GM21526 (cell line): ENCODE data around the gene TSHR.

Experiments
- ATAC-seq: cut with Tn5 transposase; IDR thresholded peaks from one replicate; pipeline ENCODE4 v1.9.1; 2021; ENCODE audit warnings: moderate library complexity; ENCODE audit not compliant: unreplicated experiment, low FRiP score

TSHR gene

DNA sequence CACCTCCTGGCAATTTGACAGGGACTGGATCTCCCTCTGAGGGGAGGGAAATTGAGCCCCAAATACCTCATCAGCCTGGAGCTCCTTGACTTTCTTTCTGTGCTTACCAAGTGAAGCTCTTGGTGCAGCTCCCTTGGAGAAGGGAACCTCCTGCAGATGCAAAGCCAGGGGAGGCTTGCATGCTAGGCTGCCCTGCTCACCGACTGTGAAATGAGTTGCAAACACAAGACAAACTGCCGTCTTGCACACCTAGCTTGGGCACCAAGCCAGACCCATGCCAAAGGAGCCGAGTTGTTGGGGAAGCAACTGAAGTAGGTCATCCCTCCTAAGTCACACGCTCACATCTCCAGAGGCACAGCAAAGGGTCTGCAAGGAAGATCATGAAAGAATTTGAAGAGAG lies 170.1 kb downstream of the TSHR start:
- no peak for ATAC-seq

DNA sequence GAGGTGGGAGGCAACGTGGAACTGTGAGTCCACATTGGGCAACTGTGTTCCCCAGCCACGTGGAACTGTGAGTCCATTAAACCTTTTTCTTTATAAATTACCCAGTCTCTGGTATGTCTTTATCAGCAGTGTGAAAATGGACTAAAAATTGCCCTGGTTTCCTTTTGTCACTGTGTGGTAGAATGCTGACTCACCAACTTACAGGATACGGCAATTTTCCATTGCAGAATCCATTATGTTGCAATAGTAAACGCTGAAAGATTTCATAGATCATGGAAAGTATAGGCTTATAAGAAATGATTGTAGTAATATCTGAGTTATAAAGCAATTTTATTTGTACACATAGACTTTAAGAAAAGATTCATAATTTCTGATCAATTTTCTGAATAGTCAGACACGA lies 172.4 kb downstream of the TSHR start:
- ATAC-seq: no peak

DNA sequence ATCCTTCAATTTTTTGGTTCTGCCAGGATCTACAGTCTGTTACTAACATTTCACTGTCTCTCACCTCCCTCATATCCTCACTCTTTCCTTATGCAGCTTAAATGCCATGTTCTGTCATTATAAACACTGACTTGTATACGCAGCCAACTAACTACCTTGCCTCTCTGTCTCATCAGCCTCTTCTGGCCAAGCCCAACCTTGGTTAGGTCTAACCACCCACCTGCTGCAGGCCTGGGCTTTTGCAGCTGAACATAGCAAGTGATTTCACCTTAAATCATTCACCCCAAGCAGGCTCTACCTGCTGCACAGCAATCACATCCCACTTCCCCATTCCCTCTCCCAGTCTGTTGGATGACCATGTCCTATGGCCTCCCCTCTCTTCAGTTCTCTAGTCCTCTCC lies 173.8 kb downstream of the TSHR start:
- ATAC-seq: no peak

DNA sequence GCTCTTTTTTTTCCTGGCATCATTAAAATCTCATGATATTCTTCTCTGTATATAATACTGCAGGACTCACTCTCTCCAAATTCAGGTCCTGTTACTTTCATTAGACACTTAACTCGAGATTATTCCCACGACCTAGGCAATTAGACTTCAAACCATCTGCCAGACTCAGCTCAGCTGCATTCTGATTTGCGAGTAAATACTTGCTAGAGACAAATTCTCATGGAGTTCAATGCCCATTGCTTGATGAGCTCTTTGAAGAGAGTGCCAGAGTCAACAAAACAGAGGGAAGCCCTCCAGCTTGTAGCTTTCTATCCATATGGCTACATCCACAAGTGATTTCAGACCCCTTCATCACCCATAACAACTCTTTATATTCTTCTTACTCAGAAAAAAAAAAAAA lies 177.0 kb downstream of the TSHR start:
- ATAC-seq: no peak

DNA sequence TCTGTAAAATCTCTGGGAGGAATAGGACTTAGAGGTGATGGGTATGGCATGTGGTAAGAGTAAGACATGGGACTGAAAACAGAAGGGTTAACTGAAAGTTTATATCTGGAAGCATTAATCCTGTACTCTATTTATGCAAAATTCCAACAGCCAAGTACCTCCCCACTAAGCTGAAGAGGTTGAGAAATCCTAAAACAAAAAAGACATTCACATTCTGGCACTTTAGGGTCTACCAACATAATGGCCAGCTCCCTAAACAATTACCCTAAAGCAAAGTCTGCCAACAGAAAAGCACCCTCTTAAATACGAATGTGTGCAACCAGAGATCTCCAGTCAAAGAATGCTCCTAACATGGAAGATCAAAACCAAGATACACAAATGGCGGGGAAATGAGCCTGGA lies 178.0 kb downstream of the TSHR start:
- ATAC-seq: no peak

DNA sequence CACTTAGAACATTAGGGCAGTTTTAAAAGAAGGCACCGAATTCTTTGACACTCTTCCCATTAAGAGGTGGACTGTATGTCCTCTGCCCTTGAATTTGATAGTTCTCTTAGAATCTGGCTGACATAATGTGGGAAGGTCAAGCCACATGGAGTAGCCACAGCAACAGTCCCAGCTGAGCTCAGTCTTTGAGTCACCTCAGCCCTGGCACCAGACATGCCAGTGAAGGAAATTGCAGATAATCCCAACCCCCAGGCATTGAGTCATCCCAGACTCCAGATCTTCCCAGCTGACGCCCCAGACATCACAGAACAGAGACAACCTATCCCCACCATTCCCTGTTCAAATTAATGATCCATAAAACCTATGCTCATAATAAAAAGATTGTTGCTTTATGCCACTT lies 181.9 kb downstream of the TSHR start:
- no peak for ATAC-seq

DNA sequence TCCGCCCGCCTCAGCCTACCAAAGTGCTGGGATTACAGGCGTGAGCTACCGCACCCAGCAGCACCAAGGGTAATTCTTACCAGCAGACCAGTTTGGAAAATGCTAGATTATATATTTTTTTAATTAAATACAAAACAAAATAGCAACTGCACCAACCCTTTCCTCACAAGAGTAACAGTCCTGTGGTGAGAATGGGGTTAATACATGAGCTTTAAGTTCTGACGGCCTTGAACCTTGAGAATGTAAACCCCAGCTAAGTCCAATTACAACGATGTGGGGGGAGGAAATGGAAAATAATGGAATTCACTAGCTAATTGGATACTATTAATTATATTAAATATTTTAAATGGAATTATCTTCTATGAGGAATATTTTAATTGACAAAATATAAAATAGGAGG lies 183.0 kb downstream of the TSHR start:
- ATAC-seq: no peak

DNA sequence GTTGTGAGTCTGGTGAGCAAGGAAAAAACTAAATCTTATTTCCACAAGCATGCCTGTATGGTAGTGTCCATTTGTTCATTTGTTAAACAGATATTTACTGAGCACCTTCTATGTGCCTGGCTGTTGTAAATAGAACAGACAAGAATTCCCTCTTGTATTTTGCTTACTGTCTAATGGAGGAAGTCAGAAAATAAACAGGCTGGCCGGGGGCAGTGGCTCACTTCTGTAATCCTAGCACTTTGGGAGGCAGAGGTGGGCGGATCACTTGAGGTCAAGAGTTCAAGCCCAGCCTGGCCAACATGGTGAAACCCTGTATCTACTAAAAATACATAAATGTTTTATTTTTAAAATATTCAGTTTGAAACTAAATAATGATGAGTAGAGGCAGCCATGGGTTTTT lies 186.0 kb downstream of the TSHR start:
- ATAC-seq: no peak

DNA sequence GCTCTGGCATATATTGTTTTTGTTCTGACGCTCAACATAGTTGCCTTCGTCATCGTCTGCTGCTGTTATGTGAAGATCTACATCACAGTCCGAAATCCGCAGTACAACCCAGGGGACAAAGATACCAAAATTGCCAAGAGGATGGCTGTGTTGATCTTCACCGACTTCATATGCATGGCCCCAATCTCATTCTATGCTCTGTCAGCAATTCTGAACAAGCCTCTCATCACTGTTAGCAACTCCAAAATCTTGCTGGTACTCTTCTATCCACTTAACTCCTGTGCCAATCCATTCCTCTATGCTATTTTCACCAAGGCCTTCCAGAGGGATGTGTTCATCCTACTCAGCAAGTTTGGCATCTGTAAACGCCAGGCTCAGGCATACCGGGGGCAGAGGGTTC lies 188.4 kb downstream of the TSHR start:
- no peak for ATAC-seq

DNA sequence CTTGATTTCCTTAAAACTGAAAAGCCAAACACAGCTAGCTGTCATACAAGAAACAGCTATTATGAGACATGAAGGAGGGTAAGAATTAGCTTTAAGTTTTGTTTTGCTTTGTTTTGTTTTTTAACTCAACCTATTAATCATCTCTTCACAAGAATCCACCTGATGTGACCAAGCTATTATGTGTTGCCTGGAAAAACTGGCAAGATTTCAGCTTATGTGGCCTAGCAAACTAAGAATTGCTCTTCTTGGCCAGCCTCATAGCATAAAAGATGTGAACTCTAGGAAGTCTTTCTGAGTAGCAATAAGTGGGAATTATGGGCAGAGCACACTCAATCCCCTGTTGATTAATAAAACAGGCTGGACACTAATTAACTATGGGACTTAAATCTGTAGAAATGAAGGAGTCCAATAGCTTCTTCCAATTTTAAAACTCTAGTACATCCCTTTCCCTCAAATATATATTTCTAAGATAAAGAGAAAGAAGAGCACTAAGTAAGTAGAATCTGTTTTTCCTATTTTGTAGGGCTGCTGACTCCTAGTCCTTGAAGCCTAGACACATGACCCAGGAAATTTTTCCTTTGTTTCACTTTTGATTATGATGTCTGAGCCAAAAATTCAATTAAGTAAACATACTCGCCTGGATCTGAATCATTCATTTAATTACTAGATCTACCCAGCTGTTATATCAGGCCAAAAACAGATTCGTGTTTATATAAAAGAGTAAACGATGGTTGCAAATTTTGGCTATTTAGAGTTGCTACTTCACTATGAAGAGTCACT lies 189.6 kb downstream of the TSHR start:
- ATAC-seq: no peak

DNA sequence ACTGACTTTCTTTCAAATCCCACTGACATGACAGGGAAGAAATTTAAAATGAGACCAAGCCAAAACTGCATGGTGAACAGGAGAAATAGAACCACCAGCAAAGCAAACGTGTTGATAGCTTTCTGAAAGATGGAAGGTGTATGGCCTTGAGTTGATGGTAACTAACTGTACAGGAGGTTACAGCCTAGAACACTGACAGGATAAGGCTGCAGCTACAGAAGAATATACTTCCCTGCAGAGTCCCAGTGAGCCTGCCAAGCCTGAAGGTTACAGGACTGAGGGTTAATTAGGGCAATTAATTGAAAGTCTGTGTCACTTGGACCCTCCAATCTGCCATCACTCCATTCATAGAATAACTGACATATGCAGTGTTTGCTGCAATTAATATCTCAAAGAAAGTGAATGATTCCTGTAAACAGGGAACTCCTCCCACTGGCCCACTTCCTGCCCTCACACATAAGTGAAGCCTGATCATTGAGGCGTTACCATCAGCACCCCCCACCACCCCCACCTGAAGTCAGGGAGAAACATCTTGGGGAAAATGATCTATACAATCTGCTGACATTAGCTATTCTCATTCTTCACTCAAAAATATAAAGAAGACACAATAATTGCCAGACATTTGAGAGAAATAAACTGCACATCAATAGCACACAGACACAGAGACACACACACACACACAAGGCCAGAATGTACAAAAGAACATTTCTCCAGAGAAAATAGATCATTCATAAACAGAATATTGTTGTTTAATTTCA lies 191.9 kb downstream of the TSHR start:
- no peak for ATAC-seq

DNA sequence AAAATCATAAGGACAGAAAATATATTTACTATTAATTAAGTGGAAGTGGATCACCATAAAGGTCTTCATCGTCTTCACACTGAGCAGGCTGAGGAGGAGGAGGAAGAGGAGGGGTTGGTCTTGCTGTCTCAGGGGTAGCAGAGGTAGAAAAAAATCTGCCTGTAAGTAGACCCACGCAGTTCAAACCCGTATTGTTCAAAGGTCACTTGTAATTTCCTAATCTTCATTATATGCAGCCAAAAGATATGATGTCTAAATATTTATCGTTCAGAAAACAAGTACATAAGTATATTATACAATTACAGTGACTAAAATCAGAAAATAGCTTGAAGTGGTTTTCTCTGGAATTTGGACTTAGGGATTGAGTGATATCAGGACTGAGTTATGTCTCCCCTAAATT lies 193.2 kb downstream of the TSHR start:
- no peak for ATAC-seq

DNA sequence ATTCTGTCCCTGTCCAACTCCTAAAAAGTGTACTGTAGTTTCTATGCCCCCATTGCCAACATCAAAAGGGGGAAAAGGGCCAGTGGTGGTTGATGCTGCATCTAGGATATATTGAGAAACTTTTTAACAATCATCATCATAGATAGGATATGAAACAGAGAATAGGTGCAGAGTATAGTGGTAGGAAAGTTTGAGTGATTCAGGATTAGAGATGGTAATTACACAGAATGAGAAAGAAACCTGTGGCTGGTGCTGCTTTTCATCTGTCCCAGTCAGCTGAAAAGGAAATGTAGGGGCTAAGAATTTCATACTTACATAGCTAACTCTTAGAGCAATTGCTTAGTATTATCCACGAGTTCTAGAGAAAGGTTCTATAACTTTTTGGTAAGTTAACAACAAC lies 197.8 kb downstream of the TSHR start:
- peak; percentile 55 for ATAC-seq

DNA sequence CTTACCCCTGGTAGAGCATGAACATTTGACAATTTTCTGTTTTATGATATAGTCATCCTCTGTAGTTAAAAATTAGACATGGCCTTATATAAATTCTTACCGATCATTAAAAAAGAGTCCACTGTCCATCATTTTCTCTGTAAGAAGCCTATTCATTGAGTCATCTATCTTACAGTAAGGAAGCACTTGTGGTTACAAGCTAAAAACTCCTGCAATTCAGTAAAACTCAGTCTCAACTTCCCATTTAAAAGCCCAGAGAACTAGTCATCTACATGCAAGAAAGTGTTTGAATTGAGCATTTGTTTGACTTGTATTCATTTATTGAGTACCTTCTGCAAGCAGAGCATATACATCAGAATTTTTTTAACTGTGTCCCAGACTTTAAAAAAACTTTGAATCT lies 202.0 kb downstream of the TSHR start:
- ATAC-seq: no peak

DNA sequence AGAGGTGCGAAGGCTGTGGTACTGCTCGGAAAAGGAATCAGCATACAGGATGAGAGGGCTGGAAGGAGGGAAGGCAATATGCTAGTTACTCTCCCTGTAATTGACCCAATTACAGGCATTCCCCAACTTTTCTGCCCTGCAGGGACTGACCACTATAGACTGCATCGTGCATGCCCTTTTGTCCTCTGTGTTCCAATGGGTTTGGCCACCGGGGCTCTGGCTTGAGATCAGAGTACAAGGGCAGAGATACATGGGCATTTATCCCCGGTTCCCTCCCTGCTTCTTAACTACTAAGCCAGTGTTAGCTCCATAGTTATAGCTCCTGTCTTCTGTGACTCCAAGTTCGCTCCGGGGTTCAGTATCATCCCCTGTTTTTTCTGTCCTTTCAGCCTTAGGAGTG lies 205.7 kb downstream of the TSHR start:
- no peak for ATAC-seq

DNA sequence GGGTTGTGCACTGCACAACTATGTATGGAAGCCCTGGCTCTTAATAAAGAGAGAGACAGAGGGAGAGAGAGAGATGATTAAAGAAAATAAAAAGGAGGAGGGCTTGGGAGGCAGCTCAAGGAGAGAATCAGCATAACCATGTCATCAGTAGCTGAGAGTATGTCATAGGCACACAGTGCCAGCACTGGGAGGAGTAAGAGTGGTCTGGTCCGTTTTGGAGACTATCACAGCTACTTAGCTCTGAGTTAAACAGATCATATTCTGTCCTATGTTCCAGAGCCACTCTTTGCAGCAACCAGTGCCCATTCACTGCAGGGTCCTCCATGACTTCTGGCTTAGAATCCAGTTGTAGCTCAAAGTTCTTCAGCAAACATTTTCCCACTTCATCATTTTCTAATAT lies 206.3 kb downstream of the TSHR start:
- no peak for ATAC-seq

DNA sequence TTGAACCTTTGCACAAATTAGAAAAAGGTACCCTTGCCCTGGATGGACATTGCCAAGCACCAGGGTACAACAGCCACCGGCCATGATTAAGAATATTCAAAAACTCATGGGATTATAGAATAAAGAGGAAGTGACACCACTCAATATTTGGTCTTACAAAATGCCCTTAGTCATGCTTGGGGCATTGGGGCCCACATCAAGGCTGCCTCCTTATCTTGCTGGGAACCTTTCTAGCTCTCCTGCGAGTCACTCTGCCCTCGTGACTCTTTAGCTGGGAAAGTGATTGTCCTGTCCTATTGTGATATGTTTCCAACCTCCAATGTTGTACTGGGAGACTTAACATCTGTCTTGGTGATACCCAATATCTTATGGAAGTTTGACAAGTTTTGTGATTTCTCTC lies 207.5 kb downstream of the TSHR start:
- no peak for ATAC-seq

DNA sequence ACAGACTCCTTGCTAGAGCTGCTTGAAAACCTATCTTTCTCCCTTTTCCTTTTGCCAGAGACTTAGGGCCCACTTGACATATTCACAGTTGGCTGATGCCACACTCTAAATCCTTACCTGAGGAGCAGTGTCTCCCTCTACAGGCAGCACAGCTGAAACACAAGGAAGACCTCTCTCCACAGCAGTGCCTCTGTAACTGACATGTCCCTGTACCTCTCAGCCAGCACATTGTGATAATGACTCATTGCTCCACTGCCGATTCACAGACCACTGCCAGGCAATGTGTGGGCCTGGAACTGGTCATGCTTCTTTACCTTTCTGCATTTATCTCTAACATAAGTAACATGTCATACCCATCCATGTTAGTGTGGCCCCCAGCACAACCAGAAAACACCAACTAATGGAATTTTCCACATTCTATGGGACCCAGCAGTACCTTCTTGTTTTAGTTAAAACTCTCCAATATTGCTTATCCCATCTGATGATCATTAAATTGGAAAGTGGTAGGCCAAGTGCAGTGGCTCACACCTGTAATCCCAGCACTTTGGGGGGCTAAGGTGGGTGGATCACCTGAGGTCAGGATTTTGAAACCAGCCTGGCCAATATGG lies 208.8 kb downstream of the TSHR start:
- peak; percentile 96 for ATAC-seq

DNA sequence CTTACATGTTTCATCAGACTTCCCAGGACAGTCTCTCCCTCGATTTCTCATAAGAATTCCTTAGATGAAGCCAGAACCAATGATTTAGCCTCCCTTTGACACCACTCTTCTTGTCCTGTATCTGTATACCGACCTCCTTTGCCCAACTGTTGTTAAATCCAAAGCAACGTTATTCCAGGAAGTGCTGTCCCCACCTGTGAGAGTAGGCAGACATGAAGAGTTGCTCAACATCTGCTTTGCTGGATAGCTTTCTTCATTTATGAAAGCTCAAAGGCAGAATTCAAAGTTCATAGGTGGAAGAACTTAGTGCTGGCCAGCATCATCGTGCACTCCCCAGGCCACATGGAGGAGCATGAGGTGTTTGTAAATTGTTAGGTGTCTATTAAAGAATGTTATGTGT lies 209.8 kb downstream of the TSHR start:
- no peak for ATAC-seq

DNA sequence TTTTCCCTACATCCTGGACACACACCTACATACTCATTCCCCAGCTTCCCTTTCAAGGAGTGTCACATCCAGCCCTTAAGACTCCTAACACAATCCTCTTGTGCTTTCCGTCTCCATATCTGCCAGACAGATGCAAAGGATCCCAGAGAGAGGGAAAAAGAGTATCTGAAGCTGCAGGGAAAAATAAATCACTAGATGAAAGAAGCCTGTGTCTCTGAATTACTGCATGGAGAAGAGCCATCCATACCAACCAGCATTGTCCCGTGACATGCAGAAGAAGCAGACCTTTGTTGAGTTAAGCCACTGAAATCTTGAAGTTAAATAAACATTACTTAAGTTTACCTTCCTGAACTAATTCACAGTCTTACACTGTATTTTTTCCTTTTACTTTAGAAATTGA lies 210.7 kb downstream of the TSHR start:
- no peak for ATAC-seq

DNA sequence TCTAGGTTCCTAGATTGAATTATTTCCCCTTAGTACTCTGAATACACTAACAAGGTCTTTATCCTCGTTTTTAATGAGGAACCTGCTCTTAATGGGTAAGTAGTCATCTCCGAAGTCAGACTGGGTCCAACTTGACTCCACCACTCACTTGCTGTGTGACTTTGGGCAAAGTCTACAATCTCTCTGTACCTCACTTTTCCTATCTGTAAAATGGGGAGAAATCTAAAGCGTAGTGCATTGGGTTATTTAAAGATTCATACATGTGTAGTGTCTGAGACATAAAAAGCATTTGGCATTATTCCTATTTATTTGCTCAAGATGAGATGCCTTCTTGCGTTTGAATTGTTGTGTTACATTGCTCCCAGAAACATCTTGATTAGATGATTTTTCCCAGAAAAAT lies 213.8 kb downstream of the TSHR start:
- ATAC-seq: no peak

DNA sequence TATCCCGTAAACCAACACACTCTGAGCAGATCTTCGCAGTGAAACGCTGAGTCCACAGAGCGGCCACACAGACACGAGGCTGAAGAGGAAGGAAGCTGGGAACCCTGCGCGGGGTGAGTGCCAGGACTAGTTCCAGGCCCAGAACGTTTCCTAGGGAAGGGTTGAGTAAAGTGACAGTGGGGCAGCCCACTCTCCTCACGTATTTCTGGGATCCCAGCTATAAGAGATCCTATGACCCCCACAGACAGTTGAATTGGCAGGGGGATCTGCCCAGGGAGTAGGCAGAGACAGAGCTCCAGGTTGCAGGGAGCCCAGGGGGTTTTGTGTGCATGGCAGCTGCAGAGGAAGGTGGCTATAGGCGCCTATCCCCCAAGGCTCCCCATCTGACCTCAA lies 214.3 kb downstream of the TSHR start:
- peak; percentile 19 for ATAC-seq
